Uterus (tissue), 4 donors: ENCODE results near the gene MBD5. TPM values are rescaled to one million over a fixed set of nuclear protein-coding genes. Genes with fewer than 3 reads are reported as not detected.

ENCODE experiments used
- DNase-seq, 2 donors: peaks; one replicate each; pipeline ENCODE4 v3.0.0-alpha.2; 2019 to 2020
- H3K27ac ChIP-seq, 2 donors: fragments of 200-600 bp; sonication (generic); 1 replicate in 1 of 2; 2 replicates in 1 of 2; pipeline ENCODE4 v1.5.1; 2016 to 2018
- H3K27me3 ChIP-seq, 2 donors: fragments of 200-600 bp; sonication (generic); one replicate each; pipeline ENCODE4 v1.5.1; 2018 to 2019; ENCODE audit warnings: control low read depth in 1 of 2
- H3K36me3 ChIP-seq, 2 donors: fragments of 200-600 bp; sonication (generic); one replicate each; pipeline ENCODE4 v1.5.1; 2019; ENCODE audit warnings: control low read depth in 1 of 2
- H3K4me1 ChIP-seq, 2 donors: fragments of 200-600 bp; sonication (generic); one replicate each; pipeline ENCODE4 v1.5.1; 2018 to 2019; ENCODE audit warnings: control low read depth in 1 of 2
- H3K4me3 ChIP-seq, 2 donors: fragments of 200-600 bp; sonication (generic); 1 replicate in 1 of 2; 2 replicates in 1 of 2; pipeline ENCODE4 v1.5.1; 2018 to 2019; ENCODE audit warnings: mild to moderate bottlenecking in 1 of 2
- H3K9me3 ChIP-seq, 2 donors: fragments of 200-600 bp; sonication (generic); one replicate each; pipeline ENCODE4 v1.5.1; 2019; ENCODE audit warnings: control low read depth in 1 of 2
- POLR2A ChIP-seq, 2 donors: fragments of 450-650 bp; IDR thresholded peaks; one replicate each; pipeline ENCODE4 v1.6.1; 2016; ENCODE audit warnings: antibody characterized with exemption in 2 of 2, mild to moderate bottlenecking in 1 of 2, moderate library complexity in 1 of 2
- intact Hi-C: fragments of 100-400 bp; cut with DNase I; formaldehyde crosslinking; loops from one replicate; pipeline ENCODE4 v1.15.1; 2023; ENCODE audit warnings: low total_unique reads
- total RNA-seq, 4 donors: library from RNA; depleted of rRNA in 3 of 4; stranded (reverse); fragments of >200 nt in 3 of 4; gene quantifications; one replicate each; pipeline versions ENCODE4 v1.1.0 to v1.2.4, GENCODE V29; 2014 to 2023
- TF ChIP-seq, protein P1 (sequence below), 4 experiments: fragments of 200-600 bp in 2 of 4; fragments of 450-650 bp in 2 of 4; sonication (generic) in 2 of 4; IDR thresholded peaks; one replicate each; pipeline ENCODE4 v1.5.1; 2016 to 2019; ENCODE audit warnings: antibody characterized with exemption in 4 of 4, mild to moderate bottlenecking in 2 of 4, moderate library complexity in 1 of 4
- donor health status: DM: yes; HTN: yes; CAD: no.

MBD5 gene
- total RNA-seq, 4 donors from 2014 or later: 17.4 to 77.9 (median 51.5) TPM

DNA sequence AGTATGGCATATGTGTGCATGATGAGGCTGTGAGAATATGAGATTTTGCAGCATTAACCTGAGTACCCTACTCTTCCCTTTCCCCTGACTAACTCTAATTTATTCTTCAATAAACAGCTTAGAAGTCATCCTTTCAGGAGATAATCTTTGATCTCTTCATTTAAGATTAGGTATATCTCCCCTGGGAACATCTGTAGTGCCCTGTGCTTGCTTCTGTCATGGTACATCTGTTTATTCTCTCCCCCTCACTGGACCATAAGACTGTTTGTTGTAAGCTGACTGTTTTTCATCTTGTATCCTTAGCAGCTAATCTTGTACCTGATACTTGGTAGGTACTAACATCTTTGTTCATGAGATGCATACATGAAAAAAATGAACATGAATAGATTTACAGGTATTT lies 83.1 kb downstream of the MBD5 start:
- Histone ChIP-seq H3K4me3 (no peak overlapping the region), H3K4me1 (no peaks in the 10 kb centered on the region), H3K36me3 (no peaks in the 10 kb centered on the region), H3K27me3 (no peaks in the 10 kb centered on the region), H3K9me3 (no peaks in the 10 kb centered on the region), H3K27ac (no peak overlapping the region)
- DNase-seq: no peak
- TF ChIP-seq POLR2A (IDR thresholded peaks at IDR 0.05): no peak
- TF ChIP-seq, protein P1, sequence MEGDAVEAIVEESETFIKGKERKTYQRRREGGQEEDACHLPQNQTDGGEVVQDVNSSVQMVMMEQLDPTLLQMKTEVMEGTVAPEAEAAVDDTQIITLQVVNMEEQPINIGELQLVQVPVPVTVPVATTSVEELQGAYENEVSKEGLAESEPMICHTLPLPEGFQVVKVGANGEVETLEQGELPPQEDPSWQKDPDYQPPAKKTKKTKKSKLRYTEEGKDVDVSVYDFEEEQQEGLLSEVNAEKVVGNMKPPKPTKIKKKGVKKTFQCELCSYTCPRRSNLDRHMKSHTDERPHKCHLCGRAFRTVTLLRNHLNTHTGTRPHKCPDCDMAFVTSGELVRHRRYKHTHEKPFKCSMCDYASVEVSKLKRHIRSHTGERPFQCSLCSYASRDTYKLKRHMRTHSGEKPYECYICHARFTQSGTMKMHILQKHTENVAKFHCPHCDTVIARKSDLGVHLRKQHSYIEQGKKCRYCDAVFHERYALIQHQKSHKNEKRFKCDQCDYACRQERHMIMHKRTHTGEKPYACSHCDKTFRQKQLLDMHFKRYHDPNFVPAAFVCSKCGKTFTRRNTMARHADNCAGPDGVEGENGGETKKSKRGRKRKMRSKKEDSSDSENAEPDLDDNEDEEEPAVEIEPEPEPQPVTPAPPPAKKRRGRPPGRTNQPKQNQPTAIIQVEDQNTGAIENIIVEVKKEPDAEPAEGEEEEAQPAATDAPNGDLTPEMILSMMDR (IDR thresholded peaks at IDR 0.05): no peak
- intact Hi-C loops: no loop called here

DNA sequence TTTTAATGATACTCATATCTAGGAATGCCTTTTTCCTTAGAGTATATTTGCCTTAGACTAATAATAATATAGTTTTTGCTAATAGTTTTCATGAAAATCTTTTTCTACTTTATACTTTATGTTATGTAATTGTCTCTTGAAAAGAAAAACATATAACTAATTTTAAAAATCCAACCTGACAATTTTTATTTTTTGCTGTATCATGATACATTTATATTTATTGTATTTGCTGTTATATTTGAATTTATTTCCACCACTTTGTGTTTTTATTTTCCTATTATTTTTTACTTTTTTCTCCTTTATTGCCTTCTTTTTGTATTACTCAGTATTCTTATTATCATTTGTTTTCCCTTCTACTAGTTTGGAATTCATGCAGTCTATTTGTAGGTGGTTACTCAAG lies 85.4 kb downstream of the MBD5 start:
- Histone ChIP-seq H3K27ac (no peak overlapping the region), H3K27me3 (no peaks in the 10 kb centered on the region), H3K9me3 (no peaks in the 10 kb centered on the region), H3K36me3 (no peaks in the 10 kb centered on the region), H3K4me3 (no peak overlapping the region), H3K4me1 (no peaks in the 10 kb centered on the region)
- DNase-seq: no peak
- intact Hi-C loops: no loop called here
- TF ChIP-seq, protein P1 (IDR thresholded peaks at IDR 0.05): no peak
- no peak for TF ChIP-seq POLR2A (IDR thresholded peaks at IDR 0.05)

DNA sequence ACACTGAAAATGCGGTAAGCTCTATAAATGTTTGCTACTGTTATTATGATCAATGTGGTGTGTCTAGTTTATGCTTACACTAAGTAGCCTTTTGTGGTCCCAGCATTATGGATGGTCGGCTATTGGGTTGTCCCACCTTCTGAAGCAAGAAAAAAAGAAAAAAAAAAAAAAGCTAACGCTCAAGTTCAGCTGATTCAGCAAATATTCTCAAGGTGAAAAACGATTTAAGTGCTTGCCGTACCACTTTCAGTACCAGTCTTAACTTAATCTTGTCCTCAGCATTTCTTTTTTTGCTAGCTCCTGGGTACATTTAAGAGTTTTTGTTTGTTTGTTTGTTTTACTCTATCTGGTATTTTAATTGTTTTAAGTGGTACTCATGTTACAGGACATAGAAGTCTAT lies 87.5 kb downstream of the MBD5 start:
- Histone ChIP-seq H3K4me1 (no peaks in the 10 kb centered on the region), H3K27me3 (no peaks in the 10 kb centered on the region), H3K27ac (no peak overlapping the region), H3K9me3 (no peaks in the 10 kb centered on the region), H3K36me3 (no peaks in the 10 kb centered on the region), H3K4me3 (no peak overlapping the region)
- DNase-seq: no peak
- intact Hi-C loops: no loop called here
- no peak for TF ChIP-seq POLR2A (IDR thresholded peaks at IDR 0.05)
- TF ChIP-seq, protein P1 (IDR thresholded peaks at IDR 0.05): no peak

DNA sequence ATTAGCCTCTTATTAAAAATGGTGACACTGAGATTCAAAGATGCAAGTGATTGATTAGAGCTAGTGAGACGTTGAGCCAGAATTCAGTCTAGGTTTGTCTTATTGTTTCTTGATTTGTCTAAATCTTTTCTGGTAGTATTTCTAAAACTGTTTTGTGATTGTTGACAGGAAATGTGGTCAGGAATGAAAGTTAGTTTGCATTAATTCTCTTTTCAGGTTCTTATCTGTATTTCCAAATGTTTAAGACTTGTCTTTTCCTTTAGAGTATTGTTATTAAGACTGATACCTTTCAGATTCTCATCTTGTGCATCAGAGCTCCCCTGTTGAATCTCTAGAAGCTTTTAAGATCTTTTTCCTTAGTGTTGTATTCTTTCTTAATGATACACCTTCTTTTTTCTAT lies 89.3 kb downstream of the MBD5 start:
- intact Hi-C loops: no loop called here
- H3K9me3 ChIP-seq: no peaks in the 10 kb centered on the region
- TF ChIP-seq, protein P1 (IDR thresholded peaks at IDR 0.05): no peak
- TF ChIP-seq POLR2A (IDR thresholded peaks at IDR 0.05): no peak

DNA sequence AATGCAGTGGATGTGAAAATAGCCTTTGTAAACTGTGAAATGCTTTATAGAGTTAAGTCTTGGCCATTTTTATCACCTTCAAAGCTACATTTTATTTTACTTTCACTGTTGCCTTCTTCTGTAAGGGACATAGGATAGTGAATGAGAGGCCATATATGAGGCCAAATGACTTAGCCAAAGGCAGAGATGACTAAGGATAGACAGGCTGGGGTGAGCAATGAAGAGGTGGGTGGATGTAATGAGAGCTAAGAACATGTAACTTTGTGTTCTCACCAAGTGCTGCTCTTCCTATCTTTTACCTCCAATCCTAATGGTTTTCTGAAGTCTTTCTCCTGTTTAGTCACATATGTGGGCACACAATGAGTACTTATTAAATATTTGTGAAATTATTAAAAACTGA lies 101.9 kb downstream of the MBD5 start:
- no peak overlapping the region for H3K27ac ChIP-seq
- intact Hi-C loops: no loop called here
- H3K9me3 ChIP-seq: no peaks in the 10 kb centered on the region
- no peaks in the 10 kb centered on the region for H3K4me1 ChIP-seq
- H3K36me3 ChIP-seq: no peaks in the 10 kb centered on the region
- no peak overlapping the region for H3K4me3 ChIP-seq
- no peaks in the 10 kb centered on the region for H3K27me3 ChIP-seq
- TF ChIP-seq, protein P1 (IDR thresholded peaks at IDR 0.05): no peak
- TF ChIP-seq POLR2A (IDR thresholded peaks at IDR 0.05): no peak
- DNase-seq: no peak

More for the DNA sequence above, 89.3 kb downstream of the MBD5 start:
- Histone ChIP-seq H3K4me3 (no peak overlapping the region), H3K4me1 (no peaks in the 10 kb centered on the region), H3K36me3 (no peaks in the 10 kb centered on the region), H3K27ac (no peak overlapping the region), H3K27me3 (no peaks in the 10 kb centered on the region)
- no peak for DNase-seq
